ENCODE results near the gene OR10AD1. TPM values are rescaled to one million over a fixed set of nuclear protein-coding genes. Genes with fewer than 3 reads are reported as not detected.
A peak's percentile ranks its signal among the peaks of the same experiment; 100 is the strongest.

OR10AD1 gene
- total RNA-seq, 1 donor from 2014 or later = not detected

- Histone ChIP-seq H4K20me1 (ENCODE audit: low read depth) (no peaks in the 10 kb centered on the region), H2AFZ (replicated peaks) (no peak overlapping the region), H3K4me3 (no peak overlapping the region), H3K36me3 (no peaks in the 10 kb centered on the region), H3K4me1 (peaks cover 13% of the 10 kb centered on the region), H3K27ac (no peak overlapping the region), H3K4me2 (no peak overlapping the region), H3K79me2 (ENCODE audit: low read depth) (no peaks in the 10 kb centered on the region), H3K9me3 (ENCODE audit: low read depth) (no peaks in the 10 kb centered on the region), H3K27me3 (peaks cover 75% of the 10 kb centered on the region), H3K9ac (no peak overlapping the region), H3F3A (ENCODE audit: low read depth) (peaks cover 19% of the 10 kb centered on the region)
- no peak for TF ChIP-seq EZH2 (IDR thresholded peaks at IDR 0.05)
- peak; percentile 90 for TF ChIP-seq CTCF (IDR thresholded peaks at IDR 0.05)
- no peaks in the 10 kb centered on the region for H3K36me3 Mint-ChIP-seq
- H3K27ac Mint-ChIP-seq = no peak overlapping the region
- peaks cover 26% of the 10 kb centered on the region for H3K4me1 Mint-ChIP-seq
- H3K4me3 Mint-ChIP-seq = no peak overlapping the region
- peaks cover 10% of the 10 kb centered on the region for H3K27me3 Mint-ChIP-seq (ENCODE audit: insufficient read depth, low read depth)
- DNase-seq (ENCODE audit: low spot score) = peak; percentile 69
- no peaks in the 10 kb centered on the region for H3K9me3 Mint-ChIP-seq
Observed at GRCh38 chr12:48189331-48190125, 13.6 kb downstream of the OR10AD1 start.

GRCh38 chr12:48187916-48188695 lies 15.0 kb downstream of the OR10AD1 start:
- peaks cover 21% of the 10 kb centered on the region for H3K4me1 Mint-ChIP-seq
- Histone ChIP-seq H4K20me1 (ENCODE audit: low read depth) (no peaks in the 10 kb centered on the region), H3K9ac (no peak overlapping the region), H3K4me3 (no peak overlapping the region), H3F3A (ENCODE audit: low read depth) (peaks cover 23% of the 10 kb centered on the region), H3K27ac (no peak overlapping the region), H3K4me1 (peaks cover 18% of the 10 kb centered on the region), H3K9me3 (ENCODE audit: low read depth) (no peaks in the 10 kb centered on the region), H3K36me3 (no peaks in the 10 kb centered on the region), H2AFZ (replicated peaks) (no peak overlapping the region), H3K4me2 (no peak overlapping the region), H3K27me3 (peaks cover 73% of the 10 kb centered on the region), H3K79me2 (ENCODE audit: low read depth) (no peaks in the 10 kb centered on the region)
- peaks cover 10% of the 10 kb centered on the region for H3K27me3 Mint-ChIP-seq (ENCODE audit: insufficient read depth, low read depth)
- H3K27ac Mint-ChIP-seq = no peak overlapping the region
- H3K36me3 Mint-ChIP-seq = no peaks in the 10 kb centered on the region
- H3K4me3 Mint-ChIP-seq = no peak overlapping the region
- TF ChIP-seq EZH2 (IDR thresholded peaks at IDR 0.05) (no peak), EZH2phosphoT487 (IDR thresholded peaks at IDR 0.05) (no peak), CTCF (IDR thresholded peaks at IDR 0.05) (no peak)
- H3K9me3 Mint-ChIP-seq = no peaks in the 10 kb centered on the region
- no peak for DNase-seq (ENCODE audit: low spot score)

- H3K4me1 Mint-ChIP-seq = peaks cover 31% of the 10 kb centered on the region
- peak overlapping the region; percentile 79 for H3K4me2 ChIP-seq
- no peak overlapping the region for H3K9ac ChIP-seq
- peak; percentile 52 for DNase-seq (ENCODE audit: low spot score)
- no peaks in the 10 kb centered on the region for H3K79me2 ChIP-seq (ENCODE audit: low read depth)
- peak overlapping the region; percentile 93 for H2AFZ ChIP-seq (replicated peaks)
- H3K4me1 ChIP-seq = peaks cover 23% of the 10 kb centered on the region
- no peaks in the 10 kb centered on the region for H3K9me3 Mint-ChIP-seq
- peak overlapping the region; percentile 76 for H3K4me3 ChIP-seq
- H3K9me3 ChIP-seq (ENCODE audit: low read depth) = no peaks in the 10 kb centered on the region
- TF ChIP-seq EZH2phosphoT487 (IDR thresholded peaks at IDR 0.05) (no peak), CTCF (IDR thresholded peaks at IDR 0.05) (no peak), EZH2 (IDR thresholded peaks at IDR 0.05) (no peak)
- H3K27me3 Mint-ChIP-seq (ENCODE audit: insufficient read depth, low read depth) = peaks cover 14% of the 10 kb centered on the region
- peaks cover 71% of the 10 kb centered on the region for H3K27me3 ChIP-seq
- H3K4me3 Mint-ChIP-seq = peak overlapping the region; percentile 91
- H3K36me3 ChIP-seq = no peaks in the 10 kb centered on the region
- H4K20me1 ChIP-seq (ENCODE audit: low read depth) = no peaks in the 10 kb centered on the region
- H3F3A ChIP-seq (ENCODE audit: low read depth) = peaks cover 36% of the 10 kb centered on the region
- peak overlapping the region; percentile 77 for H3K27ac Mint-ChIP-seq
- no peaks in the 10 kb centered on the region for H3K36me3 Mint-ChIP-seq
- no peak overlapping the region for H3K27ac ChIP-seq
Observed at GRCh38 chr12:48185181-48185919, 17.7 kb downstream of the OR10AD1 start.

Measured in neural progenitor cell (in vitro differentiated cells).